K562 (cell line): ENCODE results near the gene ATP6V0A1. TPM values are rescaled to one million over a fixed set of nuclear protein-coding genes. Genes with fewer than 3 reads are reported as not detected.

Experiments used
- CCAR2 ChIP-seq: fragments of 200-400 bp; formaldehyde crosslinking; IDR thresholded peaks from 2 replicates; pipeline ENCODE4 v1.6.1; 2017; ENCODE audit warnings: mild to moderate bottlenecking, low read depth, low read length
- GABPA ChIP-seq: fragments of 200-800 bp; sonication (Bioruptor generic); conservative IDR thresholded peaks from 2 replicates; pipeline ENCODE4 v1.6.1; 2016; ENCODE audit warnings: low read depth, missing genetic modification characterization, missing compliant biosample characterization
- GABPB1 ChIP-seq: sonication (generic); formaldehyde crosslinking; IDR thresholded peaks from 2 replicates; pipeline ENCODE4 v1.8.0; 2022; ENCODE audit warnings: mild to moderate bottlenecking, missing genetic modification reagents
- HMGN3 ChIP-seq: IDR thresholded peaks from 2 replicates; pipeline ENCODE4 v1.6.1; 2011; ENCODE audit warnings: borderline replicate concordance, low read depth, mild to moderate bottlenecking, mixed read lengths, low read length; ENCODE audit not compliant: insufficient read length; ENCODE audit errors: extremely low read depth
- HNRNPLL ChIP-seq: fragments of 200-400 bp; formaldehyde crosslinking; IDR thresholded peaks from 2 replicates; pipeline ENCODE4 v1.6.1; 2017; ENCODE audit warnings: low read length, low read depth, mild to moderate bottlenecking; ENCODE audit not compliant: poor library complexity, severe bottlenecking
- NFIC ChIP-seq: fragments of 450-650 bp; IDR thresholded peaks from 2 replicates; pipeline ENCODE4 v1.6.1; 2017; ENCODE audit warnings: mild to moderate bottlenecking, inconsistent platforms
- NKRF ChIP-seq: fragments of 450-650 bp; IDR thresholded peaks from 2 replicates; pipeline ENCODE4 v1.6.1; 2016; ENCODE audit warnings: borderline replicate concordance
- PATZ1 ChIP-seq: fragments of 250-450 bp; sonication (Bioruptor Pico); IDR thresholded peaks from 2 replicates; pipeline ENCODE4 v1.5.0; 2020; ENCODE audit warnings: mild to moderate bottlenecking, borderline replicate concordance
- PHF20 ChIP-seq: fragments of 450-650 bp; IDR thresholded peaks from 2 replicates; pipeline ENCODE4 v1.6.1; 2018; ENCODE audit not compliant: partially characterized antibody
- PHF8 ChIP-seq: fragments of 200-600 bp; sonication (generic); IDR thresholded peaks from 2 replicates; pipeline ENCODE4 v1.6.1; 2012; ENCODE audit warnings: mixed run types, mild to moderate bottlenecking, inconsistent platforms, low read length, moderate library complexity, borderline replicate concordance
- SAP30 ChIP-seq: fragments of 200-600 bp; sonication (generic); IDR thresholded peaks from 2 replicates; pipeline ENCODE4 v1.6.1; 2012; ENCODE audit warnings: borderline replicate concordance, low read depth, mild to moderate bottlenecking, moderate library complexity, low read length, control low read depth, inconsistent platforms; ENCODE audit not compliant: insufficient read depth, poor library complexity, severe bottlenecking
- SIN3B ChIP-seq: fragments of 450-650 bp; IDR thresholded peaks from 2 replicates; pipeline ENCODE4 v1.6.1; 2017; ENCODE audit warnings: low read depth, mild to moderate bottlenecking, moderate library complexity
- SMAD4 ChIP-seq: fragments of 250-450 bp; sonication (Bioruptor Pico); conservative IDR thresholded peaks from 2 replicates; pipeline ENCODE4 v1.8.0; 2021; ENCODE audit warnings: inconsistent platforms, mild to moderate bottlenecking, moderate library complexity
- STAT6 ChIP-seq: sonication (generic); formaldehyde crosslinking; IDR thresholded peaks from 2 replicates; pipeline ENCODE4 v1.8.1; 2023; ENCODE audit warnings: mild to moderate bottlenecking, missing genetic modification reagents
- polyA plus RNA-seq, 8 experiments: library from polyadenylated mRNA; depleted of rRNA in 4 of 8; stranded (reverse) in 5 of 8; unstranded in 3 of 8; fragments of >200 nt; fragmentation: Nextera tagmentation in 2 of 8; fragmentation: Illumina TruSeq in 1 of 8; extraction: Ambion mirVana in 2 of 8; extraction: Trizol in 1 of 8; gene quantifications; 2 replicates each; pipeline versions ENCODE4 v1.2.1 to v1.2.3, GENCODE V29; 2011 to 2014; ENCODE audit warnings: inconsistent platforms in 1 of 8, missing spikeins in 1 of 8
- total RNA-seq, 7 experiments: library from RNA; depleted of rRNA in 6 of 7; stranded (reverse); fragments of >200 nt in 6 of 7; fragmentation: Illumina TruSeq in 2 of 7; extraction: Trizol in 2 of 7; gene quantifications; 2 replicates each; pipeline versions ENCODE4 v1.2.1 to v1.2.3, GENCODE V29; 2011 to 2021; ENCODE audit warnings: low replicate concordance in 1 of 7

The ATP6V0A1 gene
- total and polyA plus RNA-seq, 9 of the 15 experiments (the other 6 are each of a cell fraction or from before 2014, with no cell fraction given), result 11.8 to 158 (median 75.5) TPM

GRCh38 chr17:42536372-42537155, 77.9 kb downstream of the ATP6V0A1 start (continued):
- peak; percentile 75 for TF ChIP-seq SAP30
- TF ChIP-seq SMAD4 (CRISPR knock-in tag), result peak; percentile 64; the same call in 1 of the 2 replicates
- 0 out of 2 replicates have a peak, but pooled peaks have one; percentile 17 for TF ChIP-seq STAT6 (CRISPR knock-in tag)
- TF ChIP-seq GABPB1 (CRISPR knock-in tag), result peak; percentile 48
- TF ChIP-seq HNRNPLL, result peak; percentile 52
- peak; percentile 32 for TF ChIP-seq PHF20
- TF ChIP-seq SIN3B, result peak; percentile 59; the same call in 1 of the 2 replicates
- TF ChIP-seq NFIC, result peak; percentile 80
- TF ChIP-seq CCAR2, result no peak
- TF ChIP-seq PHF8, result peak; percentile 61; the same call in 1 of the 2 replicates
- TF ChIP-seq GABPA (tag), result peak; percentile 75
- TF ChIP-seq HMGN3, result peak; percentile 32
- peak; percentile 53; the same call in 1 of the 2 replicates for TF ChIP-seq NKRF
- no peak for TF ChIP-seq PATZ1 (CRISPR knock-in tag)
